Uterus (tissue), 4 donors: ENCODE data around the gene PRUNE2. TPM values are rescaled to one million over a fixed set of nuclear protein-coding genes. Genes with fewer than 3 reads are reported as not detected.

Source experiments
- DNase-seq, 2 donors: peaks; one replicate each; pipeline ENCODE4 v3.0.0-alpha.2; 2019 to 2020
- H3K27ac ChIP-seq, 2 donors: fragments of 200-600 bp; sonication (generic); 1 replicate in 1 of 2; 2 replicates in 1 of 2; pipeline ENCODE4 v1.5.1; 2016 to 2018
- H3K27me3 ChIP-seq, 2 donors: fragments of 200-600 bp; sonication (generic); one replicate each; pipeline ENCODE4 v1.5.1; 2018 to 2019; ENCODE audit warnings: control low read depth in 1 of 2
- H3K36me3 ChIP-seq, 2 donors: fragments of 200-600 bp; sonication (generic); one replicate each; pipeline ENCODE4 v1.5.1; 2019; ENCODE audit warnings: control low read depth in 1 of 2
- H3K4me1 ChIP-seq, 2 donors: fragments of 200-600 bp; sonication (generic); one replicate each; pipeline ENCODE4 v1.5.1; 2018 to 2019; ENCODE audit warnings: control low read depth in 1 of 2
- H3K4me3 ChIP-seq, 2 donors: fragments of 200-600 bp; sonication (generic); 1 replicate in 1 of 2; 2 replicates in 1 of 2; pipeline ENCODE4 v1.5.1; 2018 to 2019; ENCODE audit warnings: mild to moderate bottlenecking in 1 of 2
- H3K9me3 ChIP-seq, 2 donors: fragments of 200-600 bp; sonication (generic); one replicate each; pipeline ENCODE4 v1.5.1; 2019; ENCODE audit warnings: control low read depth in 1 of 2
- POLR2A ChIP-seq, 2 donors: fragments of 450-650 bp; IDR thresholded peaks; one replicate each; pipeline ENCODE4 v1.6.1; 2016; ENCODE audit warnings: antibody characterized with exemption in 2 of 2, mild to moderate bottlenecking in 1 of 2, moderate library complexity in 1 of 2
- intact Hi-C: fragments of 100-400 bp; cut with DNase I; formaldehyde crosslinking; loops from one replicate; pipeline ENCODE4 v1.15.1; 2023; ENCODE audit warnings: low total_unique reads
- total RNA-seq, 4 donors: library from RNA; depleted of rRNA in 3 of 4; stranded (reverse); fragments of >200 nt in 3 of 4; gene quantifications; one replicate each; pipeline versions ENCODE4 v1.1.0 to v1.2.4, GENCODE V29; 2014 to 2023
- TF ChIP-seq, protein P1 (sequence below), 4 experiments: fragments of 200-600 bp in 2 of 4; fragments of 450-650 bp in 2 of 4; sonication (generic) in 2 of 4; IDR thresholded peaks; one replicate each; pipeline ENCODE4 v1.5.1; 2016 to 2019; ENCODE audit warnings: antibody characterized with exemption in 4 of 4, mild to moderate bottlenecking in 2 of 4, moderate library complexity in 1 of 4
- donor health status: DM: yes; HTN: yes; CAD: no.

PRUNE2 gene
- total RNA-seq, 4 donors from 2014 or later: 51.4 to 187 (median 97.1) TPM

DNA sequence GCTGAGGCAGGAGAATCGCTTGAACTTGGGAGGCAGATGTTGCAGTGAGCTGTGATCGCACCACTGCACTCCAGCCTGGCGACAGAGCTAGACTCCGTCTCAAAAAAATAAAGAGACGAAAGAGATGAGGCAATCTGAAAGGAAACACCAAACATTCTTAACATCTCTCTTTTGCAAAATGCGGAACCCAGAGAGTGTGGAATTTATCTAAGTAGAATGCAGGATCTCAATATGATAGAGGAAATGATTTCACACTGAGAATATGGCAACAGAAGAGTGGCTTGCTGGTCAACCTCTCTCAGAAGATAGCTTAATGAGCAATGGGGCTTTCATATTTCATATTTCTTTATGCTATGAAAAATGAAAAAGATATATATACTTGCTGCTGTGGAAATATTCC lies 175.1 kb downstream of the PRUNE2 start:
- TF ChIP-seq POLR2A (IDR thresholded peaks at IDR 0.05): no peak
- TF ChIP-seq, protein P1, sequence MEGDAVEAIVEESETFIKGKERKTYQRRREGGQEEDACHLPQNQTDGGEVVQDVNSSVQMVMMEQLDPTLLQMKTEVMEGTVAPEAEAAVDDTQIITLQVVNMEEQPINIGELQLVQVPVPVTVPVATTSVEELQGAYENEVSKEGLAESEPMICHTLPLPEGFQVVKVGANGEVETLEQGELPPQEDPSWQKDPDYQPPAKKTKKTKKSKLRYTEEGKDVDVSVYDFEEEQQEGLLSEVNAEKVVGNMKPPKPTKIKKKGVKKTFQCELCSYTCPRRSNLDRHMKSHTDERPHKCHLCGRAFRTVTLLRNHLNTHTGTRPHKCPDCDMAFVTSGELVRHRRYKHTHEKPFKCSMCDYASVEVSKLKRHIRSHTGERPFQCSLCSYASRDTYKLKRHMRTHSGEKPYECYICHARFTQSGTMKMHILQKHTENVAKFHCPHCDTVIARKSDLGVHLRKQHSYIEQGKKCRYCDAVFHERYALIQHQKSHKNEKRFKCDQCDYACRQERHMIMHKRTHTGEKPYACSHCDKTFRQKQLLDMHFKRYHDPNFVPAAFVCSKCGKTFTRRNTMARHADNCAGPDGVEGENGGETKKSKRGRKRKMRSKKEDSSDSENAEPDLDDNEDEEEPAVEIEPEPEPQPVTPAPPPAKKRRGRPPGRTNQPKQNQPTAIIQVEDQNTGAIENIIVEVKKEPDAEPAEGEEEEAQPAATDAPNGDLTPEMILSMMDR (IDR thresholded peaks at IDR 0.05): no peak
- Histone ChIP-seq H3K4me3 (no peak overlapping the region), H3K36me3 (no peaks in the 10 kb centered on the region), H3K4me1 (no peaks in the 10 kb centered on the region), H3K9me3 (no peaks in the 10 kb centered on the region), H3K27ac (no peak overlapping the region), H3K27me3 (no peaks in the 10 kb centered on the region)
- intact Hi-C loops: no loop called here
- DNase-seq: no peak

DNA sequence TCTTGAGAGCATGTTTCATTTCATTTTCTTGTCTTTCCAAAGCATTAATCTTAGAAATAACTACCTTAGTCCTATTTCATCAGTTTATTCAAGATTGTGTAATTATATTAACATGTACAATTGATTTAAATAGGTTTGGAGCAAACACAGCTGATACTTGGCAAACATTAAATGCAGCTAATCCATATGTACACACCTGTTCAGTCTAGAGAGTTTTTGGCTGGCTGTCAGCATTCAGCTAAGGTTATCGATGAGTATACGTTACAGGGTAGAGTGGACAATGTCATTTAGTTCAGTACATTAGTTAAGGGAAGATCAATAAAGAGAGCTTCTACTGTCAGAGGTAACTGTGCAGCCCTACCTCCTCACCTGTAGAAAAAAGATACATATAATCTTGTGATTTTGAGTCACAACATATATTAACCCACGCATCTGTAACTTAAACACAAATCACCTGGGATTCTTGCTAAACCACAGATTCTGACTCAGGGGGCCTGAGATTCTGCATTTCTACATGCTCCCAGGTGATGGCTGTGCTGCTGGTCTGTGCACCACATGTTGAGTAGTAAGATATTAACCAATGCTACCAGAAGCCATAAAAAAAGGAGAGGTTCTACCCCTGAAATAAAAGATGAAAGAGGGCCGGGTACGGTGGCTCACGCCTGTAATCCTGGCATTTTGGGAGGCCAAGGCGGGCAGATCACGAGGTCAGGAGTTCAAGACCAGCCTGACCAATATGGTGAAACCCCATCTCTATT lies 175.8 kb downstream of the PRUNE2 start:
- no peaks in the 10 kb centered on the region for H3K9me3 ChIP-seq
- no peaks in the 10 kb centered on the region for H3K4me1 ChIP-seq
- H3K27me3 ChIP-seq: no peaks in the 10 kb centered on the region
- intact Hi-C loops: no loop called here
- H3K36me3 ChIP-seq: no peaks in the 10 kb centered on the region
- no peak overlapping the region for H3K27ac ChIP-seq
- H3K4me3 ChIP-seq: no peak overlapping the region
- no peak for DNase-seq
- no peak for TF ChIP-seq POLR2A (IDR thresholded peaks at IDR 0.05)
- TF ChIP-seq, protein P1 (IDR thresholded peaks at IDR 0.05): no peak

DNA sequence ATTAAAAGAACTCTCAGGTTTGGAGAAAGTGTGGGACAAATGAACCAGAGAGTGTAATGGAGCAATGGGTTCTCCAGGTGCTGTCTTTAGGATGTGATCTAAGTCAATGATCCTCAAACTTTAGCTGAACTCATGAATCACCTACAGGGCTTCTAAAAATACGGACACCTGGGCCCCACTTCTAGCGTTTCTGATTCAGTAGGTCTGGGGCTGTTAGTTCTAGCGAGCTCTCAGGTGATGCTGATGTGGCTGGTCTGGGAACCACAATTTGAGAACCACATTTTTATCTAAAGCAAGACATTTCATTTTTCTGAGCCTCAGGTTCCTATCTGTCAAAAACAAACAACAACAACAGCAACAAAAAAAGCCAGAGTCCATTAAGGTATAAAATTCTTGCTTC lies 176.8 kb downstream of the PRUNE2 start:
- Histone ChIP-seq H3K9me3 (no peaks in the 10 kb centered on the region), H3K27me3 (no peaks in the 10 kb centered on the region), H3K27ac (no peak overlapping the region), H3K4me1 (no peaks in the 10 kb centered on the region), H3K36me3 (no peaks in the 10 kb centered on the region), H3K4me3 (no peak overlapping the region)
- intact Hi-C loops: no loop called here
- TF ChIP-seq POLR2A (IDR thresholded peaks at IDR 0.05): no peak
- TF ChIP-seq, protein P1 (IDR thresholded peaks at IDR 0.05): no peak
- DNase-seq: no peak

DNA sequence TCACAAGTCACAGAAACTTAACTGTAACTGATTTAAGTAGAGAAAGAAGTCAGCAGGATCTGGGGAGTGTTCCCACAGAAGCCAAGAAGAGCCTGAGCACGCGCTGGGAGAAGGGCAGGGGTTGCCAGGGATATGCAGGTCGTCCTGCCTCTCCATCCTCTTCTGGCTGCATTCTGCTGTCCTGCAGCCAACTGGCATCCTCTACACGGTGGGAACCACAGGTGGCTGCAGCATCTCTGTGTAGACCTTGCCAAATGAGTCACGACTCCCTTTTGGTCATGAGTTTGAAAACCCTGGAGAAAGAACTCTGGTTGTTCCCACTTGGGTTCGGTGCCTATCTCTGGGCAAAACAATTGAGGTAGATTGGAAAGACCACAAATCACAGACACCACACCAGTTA lies 180.0 kb downstream of the PRUNE2 start:
- Histone ChIP-seq H3K4me3 (no peak overlapping the region), H3K4me1 (no peaks in the 10 kb centered on the region), H3K36me3 (no peaks in the 10 kb centered on the region), H3K9me3 (no peaks in the 10 kb centered on the region), H3K27ac (no peak overlapping the region), H3K27me3 (no peaks in the 10 kb centered on the region)
- TF ChIP-seq, protein P1 (IDR thresholded peaks at IDR 0.05): no peak
- DNase-seq: no peak
- intact Hi-C loops: no loop called here

DNA sequence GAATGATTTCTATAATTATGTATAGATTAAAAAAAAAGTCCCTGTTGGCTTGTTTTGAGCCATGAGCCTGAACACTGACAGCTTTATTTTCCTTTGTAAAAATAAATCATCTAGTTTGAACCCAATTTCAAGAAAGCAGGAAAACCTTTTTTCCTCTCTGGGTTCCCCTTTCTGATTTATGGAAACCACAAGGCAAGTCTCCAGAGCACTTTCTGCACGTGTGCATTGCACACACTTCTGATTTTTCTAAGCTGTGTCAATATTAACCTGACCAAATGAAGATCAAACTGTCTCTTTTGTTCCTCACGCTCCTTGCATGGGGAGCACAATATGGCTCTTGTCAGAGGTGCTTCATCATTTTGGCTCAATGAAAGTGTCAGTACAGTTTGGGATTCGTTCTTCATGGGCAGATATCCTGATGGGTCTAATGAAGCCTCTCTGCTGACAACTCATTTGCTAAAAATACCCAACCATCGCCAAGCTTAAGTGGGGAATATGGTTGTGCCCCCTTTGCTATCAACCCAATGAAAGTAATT lies 180.8 kb downstream of the PRUNE2 start:
- DNase-seq: no peak
- intact Hi-C loops: no loop called here
- no peak overlapping the region for H3K27ac ChIP-seq
- H3K4me1 ChIP-seq: no peaks in the 10 kb centered on the region
- no peaks in the 10 kb centered on the region for H3K9me3 ChIP-seq
- H3K4me3 ChIP-seq: no peak overlapping the region
- no peaks in the 10 kb centered on the region for H3K36me3 ChIP-seq
- TF ChIP-seq, protein P1 (IDR thresholded peaks at IDR 0.05): no peak
- no peak for TF ChIP-seq POLR2A (IDR thresholded peaks at IDR 0.05)
- H3K27me3 ChIP-seq: no peaks in the 10 kb centered on the region
